Psoas muscle (tissue), 8 donors: ENCODE results near the gene LAMB4. TPM values are rescaled to one million over a fixed set of nuclear protein-coding genes. Genes with fewer than 3 reads are reported as not detected.

Experiments used
- ATAC-seq, 4 donors: fragments of 200-7000 bp; cut with Tn5 transposase; one replicate each; pipeline ENCODE4 v1.9.1; 2020; ENCODE audit warnings: moderate library complexity in 3 of 4, mild to moderate bottlenecking in 2 of 4
- DNase-seq, 2 donors: peaks; one replicate each; pipeline ENCODE4 v3.0.0-alpha.2; 2020
- H3K27ac ChIP-seq: fragments of 200-600 bp; one replicate; pipeline ENCODE4 v1.8.0; 2022
- H3K27me3 ChIP-seq, 3 donors: fragments of 200-600 bp in 1 of 3; one replicate each; pipeline versions ENCODE4 v1.6.1 to v1.8.0; 2013 to 2022; ENCODE audit warnings: low read length in 2 of 3, mild to moderate bottlenecking in 2 of 3, moderate library complexity in 1 of 3; ENCODE audit not compliant: insufficient read depth in 3 of 3
- H3K36me3 ChIP-seq, 2 donors: fragments of 200-600 bp in 1 of 2; one replicate each; pipeline versions ENCODE4 v1.6.1 to v1.8.0; 2013 to 2022; ENCODE audit warnings: low read depth in 1 of 2, mild to moderate bottlenecking in 1 of 2, moderate library complexity in 1 of 2; ENCODE audit not compliant: insufficient read depth in 1 of 2
- H3K4me1 ChIP-seq: fragments of 200-600 bp; one replicate; pipeline ENCODE4 v1.8.0; 2022
- H3K4me3 ChIP-seq: fragments of 200-600 bp; one replicate; pipeline ENCODE4 v1.8.0; 2022; ENCODE audit warnings: mild to moderate bottlenecking
- H3K9me3 ChIP-seq: fragments of 200-600 bp; one replicate; pipeline ENCODE4 v1.8.0; 2022
- WGBS, 3 donors: extraction: QIAGEN DNeasy Blood & Tissue Kit; methylation state at CpG; one replicate each; pipeline versions ENCODE4 v1.1.6 to v1.1.7; 2013; 5-methylcytosine and 5-hydroxymethylcytosine counted together
- intact Hi-C, 2 donors: fragments of 100-400 bp; cut with DNase I; formaldehyde crosslinking; loops; one replicate each; pipeline versions ENCODE4 v1.11.0 to v1.14.2; 2022
- polyA plus RNA-seq, 3 donors: library from polyadenylated mRNA; stranded (reverse); fragments of 200-250 nt; gene quantifications; one replicate each; pipeline ENCODE4 v1.2.3, GENCODE V29; 2013
- total RNA-seq, 4 donors: library from RNA; stranded (reverse); fragmentation: NEBNext Ultra II Directional in 2 of 4; extraction: Animal tissue kit (Norgen Biotek cat#: 25700) in 2 of 4; gene quantifications; one replicate each; pipeline versions ENCODE4 v1.2.1 to v1.2.4, GENCODE V29; 2021 to 2023
- TF ChIP-seq, protein P1 (sequence below): fragments of 200-600 bp; IDR thresholded peaks from one replicate; pipeline ENCODE4 v1.8.0; 2022; ENCODE audit warnings: antibody characterized with exemption
- donor health status: healthy with polysubstance abuse.
- donor health status: DM: no; HTN: no; CAD: no; lungs with moderate emphysema.
- donor health status: Bipolar disorder and iron deficiency.
- donor health status: healthy.
- donor health status: DM: yes; HTN: yes; CAD: no.
- donor health status: DM: no; HTN: no; CAD: no.
- donor health status: DM: no; HTN: no; CAD: no.
- donor health status: DM: yes; HTN: yes; CAD: no.

LAMB4 gene
- total and polyA plus RNA-seq, 7 donors, result 0.01 to 0.51 (median 0.27) TPM; not detected in 2

DNA sequence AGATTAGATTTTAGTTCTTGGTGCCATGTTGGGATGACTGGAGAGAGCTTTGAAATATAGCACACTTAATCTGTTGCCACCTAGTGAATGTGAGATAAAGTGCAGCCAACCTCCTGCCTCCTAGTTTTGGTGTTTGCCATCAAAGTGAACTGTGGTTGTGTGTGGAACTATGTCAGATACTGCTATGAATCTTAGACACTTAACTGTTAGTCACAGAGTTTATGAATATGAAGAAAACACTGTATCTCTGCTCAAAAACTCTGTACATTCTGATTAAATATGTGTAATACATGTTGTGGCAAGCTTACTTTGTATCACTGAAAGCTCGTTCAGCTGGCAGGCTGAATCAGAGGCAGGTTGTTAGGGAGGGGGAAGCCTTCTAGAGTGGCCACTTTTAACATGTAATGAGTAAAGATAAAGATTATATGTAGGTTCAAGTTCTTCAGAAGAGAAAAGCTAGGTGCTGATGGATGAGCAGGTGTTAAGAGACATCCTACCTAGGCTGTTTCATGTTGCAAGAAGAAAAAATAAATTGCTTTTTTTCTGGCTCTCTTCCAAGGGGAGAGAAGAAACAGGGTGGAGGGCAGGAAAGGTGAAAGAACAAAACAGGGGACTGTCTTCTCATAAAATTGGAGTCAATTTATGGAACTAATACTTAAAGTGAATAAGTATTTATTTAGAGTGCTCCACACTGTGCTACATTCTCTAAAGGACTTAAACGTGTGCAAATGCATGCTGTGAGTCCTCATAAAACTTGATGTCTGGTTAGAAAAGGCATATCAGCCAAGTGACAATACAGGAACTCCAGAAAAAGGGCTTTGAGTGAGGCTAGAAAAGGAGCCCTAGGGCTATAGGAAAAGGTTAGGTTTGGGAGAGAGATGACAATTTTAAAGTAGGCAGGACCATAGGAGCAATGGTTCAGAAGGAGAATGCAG is 113.1 kb downstream of the LAMB4 start:
- ATAC-seq (no peak), DNase-seq (no peak)
- no peaks in the 10 kb centered on the region for H3K4me1 ChIP-seq
- H3K27me3 ChIP-seq, result no peaks in the 10 kb centered on the region
- intact Hi-C loops, result no loop called here
- H3K4me3 ChIP-seq, result no peak overlapping the region
- no peaks in the 10 kb centered on the region for H3K9me3 ChIP-seq
- TF ChIP-seq, protein P1, sequence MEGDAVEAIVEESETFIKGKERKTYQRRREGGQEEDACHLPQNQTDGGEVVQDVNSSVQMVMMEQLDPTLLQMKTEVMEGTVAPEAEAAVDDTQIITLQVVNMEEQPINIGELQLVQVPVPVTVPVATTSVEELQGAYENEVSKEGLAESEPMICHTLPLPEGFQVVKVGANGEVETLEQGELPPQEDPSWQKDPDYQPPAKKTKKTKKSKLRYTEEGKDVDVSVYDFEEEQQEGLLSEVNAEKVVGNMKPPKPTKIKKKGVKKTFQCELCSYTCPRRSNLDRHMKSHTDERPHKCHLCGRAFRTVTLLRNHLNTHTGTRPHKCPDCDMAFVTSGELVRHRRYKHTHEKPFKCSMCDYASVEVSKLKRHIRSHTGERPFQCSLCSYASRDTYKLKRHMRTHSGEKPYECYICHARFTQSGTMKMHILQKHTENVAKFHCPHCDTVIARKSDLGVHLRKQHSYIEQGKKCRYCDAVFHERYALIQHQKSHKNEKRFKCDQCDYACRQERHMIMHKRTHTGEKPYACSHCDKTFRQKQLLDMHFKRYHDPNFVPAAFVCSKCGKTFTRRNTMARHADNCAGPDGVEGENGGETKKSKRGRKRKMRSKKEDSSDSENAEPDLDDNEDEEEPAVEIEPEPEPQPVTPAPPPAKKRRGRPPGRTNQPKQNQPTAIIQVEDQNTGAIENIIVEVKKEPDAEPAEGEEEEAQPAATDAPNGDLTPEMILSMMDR, result no peak
- no peak overlapping the region for H3K27ac ChIP-seq
- no peaks in the 10 kb centered on the region for H3K36me3 ChIP-seq
- WGBS, 3 donors, result 44 to 57% (median 54%) methylated on average over 2 of the region's 2 CpGs

DNA sequence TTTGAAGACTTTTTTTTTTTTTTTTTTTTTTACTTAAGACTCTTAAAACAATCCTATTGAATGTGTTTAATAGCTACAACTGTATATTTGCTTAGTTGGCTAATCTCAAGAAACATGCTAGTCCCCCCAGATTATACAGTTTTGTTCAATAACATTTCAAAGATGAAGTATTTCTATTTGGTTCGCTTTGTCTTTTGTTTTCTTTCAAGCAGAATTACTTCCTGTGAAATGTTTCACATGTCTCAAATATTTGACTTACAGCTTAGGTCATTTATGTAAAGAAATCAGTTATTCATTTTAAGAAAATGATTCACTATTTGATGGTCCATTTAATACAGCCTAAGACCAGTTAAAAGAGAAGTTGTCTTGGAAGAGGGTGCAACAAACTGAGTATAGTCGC is 114.4 kb downstream of the LAMB4 start:
- no peak overlapping the region for H3K27ac ChIP-seq
- TF ChIP-seq, protein P1, result no peak
- 92 to 95% (median 95%) methylated on average over 2 of the region's 2 CpGs for WGBS, 3 donors
- H3K9me3 ChIP-seq, result no peaks in the 10 kb centered on the region
- no peak overlapping the region for H3K4me3 ChIP-seq
- no peaks in the 10 kb centered on the region for H3K4me1 ChIP-seq
- H3K27me3 ChIP-seq, result no peaks in the 10 kb centered on the region
- intact Hi-C loops, result no loop called here
- no peaks in the 10 kb centered on the region for H3K36me3 ChIP-seq
- DNase-seq, result no peak
- no peak for ATAC-seq

DNA sequence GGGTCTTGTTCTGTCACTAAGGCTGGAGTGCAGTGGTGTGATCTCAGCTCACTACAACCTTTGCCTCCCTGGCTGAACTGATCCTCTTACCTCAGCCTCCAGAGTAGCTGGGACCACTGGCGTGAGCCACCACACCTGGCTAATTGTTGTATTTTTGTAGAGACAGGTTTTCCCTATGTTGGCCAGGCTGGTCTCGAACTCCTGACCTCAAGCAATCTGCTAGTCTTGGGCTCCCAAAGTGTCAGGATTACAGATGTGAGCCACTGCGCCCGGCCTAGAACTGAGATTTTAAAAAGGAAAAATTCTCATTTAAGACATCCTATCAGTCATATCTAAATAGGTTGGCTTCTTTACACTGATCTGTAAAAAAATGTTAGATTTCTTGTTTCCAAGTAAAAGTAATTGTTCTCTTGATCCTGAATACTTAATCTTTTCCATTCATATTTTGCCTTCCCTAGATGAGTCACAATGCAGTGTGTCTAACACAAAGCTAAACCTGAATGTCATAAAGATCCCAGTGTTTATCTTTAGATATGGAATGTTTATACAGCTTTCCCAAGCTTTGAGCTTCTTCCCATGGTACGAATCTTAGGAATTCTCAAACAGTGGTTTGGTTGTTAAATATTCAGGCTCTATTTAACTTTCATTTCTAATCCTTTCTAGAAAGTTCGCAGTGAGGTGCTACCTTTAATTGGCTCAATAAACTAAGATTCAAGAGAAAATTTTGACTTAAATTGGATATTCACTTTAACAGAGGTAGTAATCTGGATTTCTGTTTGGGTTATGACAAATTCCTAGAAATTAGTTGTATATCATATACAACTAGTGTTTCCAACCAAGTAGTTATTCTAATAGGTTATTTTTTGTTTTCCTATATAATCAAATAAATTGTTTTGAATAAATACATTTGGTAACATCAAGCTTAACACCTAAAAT is 115.1 kb downstream of the LAMB4 start:
- ATAC-seq (no peak), DNase-seq (no peak)
- H3K36me3 ChIP-seq, result no peaks in the 10 kb centered on the region
- intact Hi-C loops, result no loop called here
- TF ChIP-seq, protein P1, result no peak
- H3K4me3 ChIP-seq, result no peak overlapping the region
- H3K9me3 ChIP-seq, result no peaks in the 10 kb centered on the region
- no peak overlapping the region for H3K27ac ChIP-seq
- 91 to 93% (median 92%) methylated on average over 6 of the region's 6 CpGs for WGBS, 3 donors
- H3K4me1 ChIP-seq, result no peaks in the 10 kb centered on the region
- H3K27me3 ChIP-seq, result no peaks in the 10 kb centered on the region

DNA sequence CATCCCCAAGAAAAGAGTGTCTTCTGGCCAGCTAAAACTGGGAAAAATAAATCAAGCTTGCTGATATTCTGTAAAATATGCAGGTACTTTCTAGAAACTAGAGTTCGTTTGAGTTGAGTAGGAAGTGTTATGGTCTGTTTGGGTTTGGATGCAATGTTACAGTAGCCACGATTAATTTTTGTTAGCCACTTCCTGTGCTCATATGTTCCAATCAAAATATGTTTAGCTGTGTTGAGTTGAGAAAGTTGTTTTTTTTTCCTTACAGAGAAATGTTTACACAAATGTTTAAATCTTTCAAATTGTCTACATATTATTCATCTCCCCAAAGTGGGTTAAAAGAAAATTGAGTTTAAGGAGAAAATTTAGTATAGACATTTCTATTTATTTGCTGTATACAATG is 115.9 kb downstream of the LAMB4 start:
- no peaks in the 10 kb centered on the region for H3K36me3 ChIP-seq
- no peaks in the 10 kb centered on the region for H3K4me1 ChIP-seq
- no peak overlapping the region for H3K27ac ChIP-seq
- ATAC-seq, result no peak
- H3K27me3 ChIP-seq, result no peaks in the 10 kb centered on the region
- WGBS, 3 donors, result 54 to 60% (median 56%) methylated on average over 2 of the region's 2 CpGs
- TF ChIP-seq, protein P1, result no peak
- no peaks in the 10 kb centered on the region for H3K9me3 ChIP-seq
- intact Hi-C loops, result no loop called here
- DNase-seq, result no peak
- H3K4me3 ChIP-seq, result no peak overlapping the region
